WERI-Rb-1 (cell line): Measurements from ENCODE around the gene COX5A.
"Not testable (repeated sequence)": the region's sequence is repeated elsewhere in the genome, so short reads cannot be mapped to it uniquely, and the experiment has no call there.

Source experiments
- DNase-seq: peaks from one replicate; pipeline ENCODE4 v3.0.0-alpha.2; 2020
- H3K27ac ChIP-seq: fragments of 250-450 bp; sonication (Bioruptor Pico); 2 replicates; pipeline ENCODE4 v1.5.1; 2020; ENCODE audit warnings: mild to moderate bottlenecking, moderate library complexity
- H3K27me3 ChIP-seq: fragments of 250-450 bp; sonication (Bioruptor Pico); 2 replicates; pipeline ENCODE4 v1.5.1; 2021; ENCODE audit warnings: mild to moderate bottlenecking, low read depth, moderate library complexity; ENCODE audit not compliant: insufficient read depth, severe bottlenecking
- H3K36me3 ChIP-seq: fragments of 250-450 bp; sonication (Bioruptor Pico); 2 replicates; pipeline ENCODE4 v1.5.1; 2020; ENCODE audit warnings: mild to moderate bottlenecking, moderate library complexity
- H3K4me3 ChIP-seq: 2 replicates; pipeline ENCODE4 v1.5.1; 2011; ENCODE audit warnings: low read depth, mild to moderate bottlenecking, control low read depth, low read length
- H3K9me3 ChIP-seq: fragments of 250-450 bp; sonication (Bioruptor Pico); 2 replicates; pipeline ENCODE4 v1.5.1; 2021; ENCODE audit warnings: mild to moderate bottlenecking, moderate library complexity; ENCODE audit not compliant: severe bottlenecking
- TF ChIP-seq, protein P1 (sequence below): IDR thresholded peaks from 2 replicates; pipeline ENCODE4 v1.5.1; 2011; ENCODE audit warnings: low read depth, mild to moderate bottlenecking, control low read depth, inconsistent platforms, low read length

COX5A gene

DNA sequence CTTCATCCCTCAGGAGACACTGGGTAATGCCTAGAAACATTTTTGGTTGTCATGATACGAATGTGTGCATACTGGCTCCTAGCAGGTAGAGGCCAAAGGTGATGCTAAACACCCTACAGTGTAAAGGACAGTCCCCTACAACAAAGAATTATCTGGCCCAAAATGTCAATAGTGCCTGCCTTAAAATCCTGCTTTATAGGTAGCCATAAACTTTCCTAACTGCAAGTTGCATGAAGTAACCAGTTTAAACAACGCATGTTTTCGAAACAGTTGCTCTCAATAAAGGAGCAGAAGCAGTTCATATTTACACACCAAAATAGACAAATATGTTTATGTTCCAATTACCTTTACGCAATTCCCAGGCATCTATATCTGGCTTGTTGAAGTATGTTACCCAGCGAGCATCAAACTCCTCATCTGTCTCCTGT is 9.1 kb downstream of the COX5A start:
- Histone ChIP-seq H3K27ac (no peak overlapping the region), H3K9me3 (no peaks in the 10 kb centered on the region), H3K27me3 (no peaks in the 10 kb centered on the region), H3K36me3 (peaks cover 76% of the 10 kb centered on the region), H3K4me3 (no peak overlapping the region)
- DNase-seq: no peak
- TF ChIP-seq, protein P1, sequence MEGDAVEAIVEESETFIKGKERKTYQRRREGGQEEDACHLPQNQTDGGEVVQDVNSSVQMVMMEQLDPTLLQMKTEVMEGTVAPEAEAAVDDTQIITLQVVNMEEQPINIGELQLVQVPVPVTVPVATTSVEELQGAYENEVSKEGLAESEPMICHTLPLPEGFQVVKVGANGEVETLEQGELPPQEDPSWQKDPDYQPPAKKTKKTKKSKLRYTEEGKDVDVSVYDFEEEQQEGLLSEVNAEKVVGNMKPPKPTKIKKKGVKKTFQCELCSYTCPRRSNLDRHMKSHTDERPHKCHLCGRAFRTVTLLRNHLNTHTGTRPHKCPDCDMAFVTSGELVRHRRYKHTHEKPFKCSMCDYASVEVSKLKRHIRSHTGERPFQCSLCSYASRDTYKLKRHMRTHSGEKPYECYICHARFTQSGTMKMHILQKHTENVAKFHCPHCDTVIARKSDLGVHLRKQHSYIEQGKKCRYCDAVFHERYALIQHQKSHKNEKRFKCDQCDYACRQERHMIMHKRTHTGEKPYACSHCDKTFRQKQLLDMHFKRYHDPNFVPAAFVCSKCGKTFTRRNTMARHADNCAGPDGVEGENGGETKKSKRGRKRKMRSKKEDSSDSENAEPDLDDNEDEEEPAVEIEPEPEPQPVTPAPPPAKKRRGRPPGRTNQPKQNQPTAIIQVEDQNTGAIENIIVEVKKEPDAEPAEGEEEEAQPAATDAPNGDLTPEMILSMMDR: no peak

- DNase-seq: no peak
- Histone ChIP-seq H3K27ac (no peak overlapping the region), H3K27me3 (no peaks in the 10 kb centered on the region), H3K36me3 (peaks cover 90% of the 10 kb centered on the region), H3K9me3 (no peaks in the 10 kb centered on the region), H3K4me3 (no peak overlapping the region)
- TF ChIP-seq, protein P1: no peak
These were observed 13.3 kb downstream of the COX5A start for GRCh38 chr15:74924525-74924924.

- H3K4me3 ChIP-seq: no peak overlapping the region
- peaks cover 92% of the 10 kb centered on the region for H3K36me3 ChIP-seq
- no peak overlapping the region for H3K27ac ChIP-seq
- TF ChIP-seq, protein P1: no peak
- DNase-seq: no peak
- no peaks in the 10 kb centered on the region for H3K9me3 ChIP-seq
- H3K27me3 ChIP-seq: no peaks in the 10 kb centered on the region
These were observed 17.4 kb downstream of the COX5A start for GRCh38 chr15:74920456-74920855.

DNA sequence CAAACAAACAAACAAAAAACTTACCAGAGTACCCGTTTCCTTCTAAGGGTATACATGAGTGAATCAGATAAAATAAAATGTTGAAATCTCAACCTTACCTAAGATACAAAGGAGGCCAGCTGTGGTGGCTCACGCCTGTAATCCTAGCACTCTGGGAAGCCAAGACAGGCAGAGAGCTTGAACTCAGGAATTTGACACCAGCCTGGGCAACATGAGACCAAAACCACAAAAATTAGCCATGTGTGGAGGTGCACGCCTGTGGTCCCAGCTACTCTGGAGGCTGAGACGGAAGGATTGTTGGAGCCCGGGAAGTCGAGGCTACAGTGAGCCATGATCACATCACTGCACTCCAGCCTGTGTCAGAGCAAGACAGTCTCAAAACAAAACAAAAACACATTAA is 20.2 kb downstream of the COX5A start:
- peaks cover 88% of the 10 kb centered on the region for H3K36me3 ChIP-seq
- no peaks in the 10 kb centered on the region for H3K27me3 ChIP-seq
- no peak for DNase-seq
- H3K9me3 ChIP-seq: no peaks in the 10 kb centered on the region
- no peak overlapping the region for H3K27ac ChIP-seq
- H3K4me3 ChIP-seq: no peak overlapping the region
- TF ChIP-seq, protein P1: no peak

GRCh38 chr15:74913799-74914198 is 24.1 kb downstream of the COX5A start:
- not testable (repeated sequence) for H3K27me3 ChIP-seq, DNase-seq, H3K27ac ChIP-seq, H3K9me3 ChIP-seq, H3K4me3 ChIP-seq
- peaks cover 67% of the 10 kb centered on the region for H3K36me3 ChIP-seq

DNA sequence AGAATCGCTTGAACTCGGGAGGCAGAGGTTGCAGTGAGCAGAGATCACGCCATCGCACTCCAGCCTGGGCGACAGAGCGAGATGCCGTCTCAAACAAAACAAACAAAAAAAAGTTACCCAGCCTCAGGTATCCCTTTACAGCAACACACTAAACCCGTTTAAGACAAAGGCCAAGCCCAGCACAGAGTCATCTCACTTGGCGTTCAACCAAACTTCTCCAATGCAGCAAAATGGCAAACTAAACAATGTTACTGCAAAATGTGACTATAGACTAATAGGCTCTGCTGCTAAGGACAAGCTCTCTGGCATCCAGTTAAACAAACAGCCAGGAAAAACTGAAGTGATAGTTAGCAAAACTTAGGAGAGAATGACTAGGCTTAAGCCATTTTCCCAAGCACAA is 24.8 kb downstream of the COX5A start:
- Histone ChIP-seq H3K27me3 (no peaks in the 10 kb centered on the region), H3K9me3 (no peaks in the 10 kb centered on the region), H3K27ac (no peak overlapping the region), H3K36me3 (peaks cover 59% of the 10 kb centered on the region), H3K4me3 (no peak overlapping the region)
- TF ChIP-seq, protein P1: no peak
- no peak for DNase-seq
